RWPE2 (cell line): ENCODE data around the gene FGFRL1.

Experiments
- ATAC-seq: fragments of 200-7000 bp; cut with Tn5 transposase; 3 replicates; pipeline ENCODE4 v1.9.1; 2021; ENCODE audit warnings: low read depth
- DNase-seq: peaks from one replicate; pipeline ENCODE4 v3.0.0-alpha.2; 2020; ENCODE audit warnings: low spot score
- H3K27ac ChIP-seq: fragments of 450-650 bp; 2 replicates; pipeline ENCODE4 v1.5.1; 2017; ENCODE audit warnings: mild to moderate bottlenecking; ENCODE audit not compliant: poor library complexity, severe bottlenecking
- H3K27me3 ChIP-seq: fragments of 250-450 bp; sonication (Bioruptor Pico); 2 replicates; pipeline ENCODE4 v1.5.1; 2021; ENCODE audit warnings: mild to moderate bottlenecking, moderate library complexity; ENCODE audit not compliant: insufficient read depth, poor library complexity, severe bottlenecking
- H3K36me3 ChIP-seq: fragments of 250-450 bp; sonication (Bioruptor Pico); 2 replicates; pipeline ENCODE4 v1.5.1; 2020; ENCODE audit warnings: low read depth, mild to moderate bottlenecking, moderate library complexity
- H3K4me1 ChIP-seq: fragments of 250-450 bp; sonication (Bioruptor Pico); 2 replicates; pipeline ENCODE4 v1.5.1; 2021; ENCODE audit warnings: mild to moderate bottlenecking, moderate library complexity; ENCODE audit not compliant: insufficient read depth, poor library complexity, severe bottlenecking
- H3K4me3 ChIP-seq: fragments of 250-450 bp; sonication (Bioruptor Pico); 2 replicates; pipeline ENCODE4 v1.5.1; 2021; ENCODE audit warnings: mild to moderate bottlenecking, moderate library complexity; ENCODE audit not compliant: severe bottlenecking
- H3K9me3 ChIP-seq: fragments of 250-450 bp; sonication (Bioruptor Pico); 2 replicates; pipeline ENCODE4 v1.5.1; 2021; ENCODE audit warnings: mild to moderate bottlenecking, moderate library complexity; ENCODE audit not compliant: severe bottlenecking
- CTCF ChIP-seq: fragments of 450-650 bp; IDR thresholded peaks from one replicate; pipeline ENCODE4 v1.5.1; 2017; ENCODE audit warnings: mild to moderate bottlenecking, moderate library complexity; ENCODE audit not compliant: poor library complexity, severe bottlenecking

The FGFRL1 gene

GRCh38 chr4:988726-989721, 22.4 kb upstream of the FGFRL1 start:
- no peak overlapping the region for H3K27ac ChIP-seq

GRCh38 chr4:989722-990471, 21.5 kb upstream of the FGFRL1 start:
- peaks cover 8% of the 10 kb centered on the region for H3K4me1 ChIP-seq
- no peak for DNase-seq
- no peak for TF ChIP-seq CTCF
- no peak overlapping the region for H3K4me3 ChIP-seq
- H3K9me3 ChIP-seq = no peaks in the 10 kb centered on the region
- H3K36me3 ChIP-seq = no peaks in the 10 kb centered on the region
- H3K27me3 ChIP-seq = no peaks in the 10 kb centered on the region
- H3K27ac ChIP-seq = no peak overlapping the region
- no peak for ATAC-seq

More at GRCh38 chr4:988726-989721, 22.4 kb upstream of the FGFRL1 start:
- TF ChIP-seq CTCF = no peak
- no peak overlapping the region for H3K4me3 ChIP-seq
- peaks cover 9% of the 10 kb centered on the region for H3K4me1 ChIP-seq
- H3K36me3 ChIP-seq = no peaks in the 10 kb centered on the region
- H3K9me3 ChIP-seq = no peaks in the 10 kb centered on the region
- ATAC-seq (no peak), DNase-seq (no peak)
- no peaks in the 10 kb centered on the region for H3K27me3 ChIP-seq

GRCh38 chr4:990746-991367, 20.6 kb upstream of the FGFRL1 start:
- H3K36me3 ChIP-seq = no peaks in the 10 kb centered on the region
- H3K4me3 ChIP-seq = no peak overlapping the region
- no peaks in the 10 kb centered on the region for H3K4me1 ChIP-seq
- ATAC-seq (no peak), DNase-seq (no peak)
- no peak overlapping the region for H3K27ac ChIP-seq
- H3K27me3 ChIP-seq = peaks cover under 1% of the 10 kb centered on the region
- TF ChIP-seq CTCF = no peak
- H3K9me3 ChIP-seq = no peaks in the 10 kb centered on the region

GRCh38 chr4:991451-992296, 19.8 kb upstream of the FGFRL1 start:
- no peaks in the 10 kb centered on the region for H3K36me3 ChIP-seq
- no peak for TF ChIP-seq CTCF
- H3K27me3 ChIP-seq = peaks cover 9% of the 10 kb centered on the region
- DNase-seq = no peak
- no peaks in the 10 kb centered on the region for H3K4me1 ChIP-seq
- no peak overlapping the region for H3K4me3 ChIP-seq
- H3K9me3 ChIP-seq = no peaks in the 10 kb centered on the region
- ATAC-seq = no peak
- H3K27ac ChIP-seq = no peak overlapping the region
